Hepatocyte (in vitro differentiated cells): Measurements from ENCODE around the gene WDR1. TPM values are rescaled to one million over a fixed set of nuclear protein-coding genes. Genes with fewer than 3 reads are reported as not detected.

Experiments used
- DNase-seq: peaks from one replicate; pipeline ENCODE4 v3.0.0-alpha.2; 2016; ENCODE audit warnings: low spot score
- H2AFZ ChIP-seq: fragments of 200-600 bp; sonication (generic); 2 replicates; pipeline ENCODE4 v1.6.0; 2016; ENCODE audit warnings: antibody characterized with exemption, mild to moderate bottlenecking
- H3K27ac ChIP-seq: fragments of 200-600 bp; sonication (generic); 2 replicates; pipeline ENCODE4 v1.5.1; 2016; ENCODE audit warnings: mild to moderate bottlenecking
- H3K27me3 ChIP-seq: fragments of 200-600 bp; sonication (generic); 2 replicates; pipeline ENCODE4 v1.6.1; 2016
- H3K36me3 ChIP-seq: fragments of 200-600 bp; sonication (generic); replicated peaks from 2 replicates; pipeline ENCODE4 v1.5.1; 2016; ENCODE audit warnings: low read depth; ENCODE audit not compliant: insufficient read depth
- H3K4me1 ChIP-seq: fragments of 200-600 bp; sonication (generic); 2 replicates; pipeline ENCODE4 v1.5.1; 2016; ENCODE audit warnings: mild to moderate bottlenecking, moderate library complexity; ENCODE audit not compliant: insufficient read depth
- H3K4me2 ChIP-seq: fragments of 200-600 bp; sonication (generic); 2 replicates; pipeline ENCODE4 v1.6.0; 2016
- H3K4me3 ChIP-seq: fragments of 200-600 bp; sonication (generic); 2 replicates; pipeline ENCODE4 v1.5.1; 2016; ENCODE audit warnings: mild to moderate bottlenecking
- H3K79me2 ChIP-seq: fragments of 200-600 bp; sonication (generic); 2 replicates; pipeline ENCODE4 v1.6.0; 2017; ENCODE audit warnings: mild to moderate bottlenecking
- H3K9me2 ChIP-seq: fragments of 200-600 bp; sonication (generic); replicated peaks from 2 replicates; pipeline ENCODE4 v1.6.0; 2017; ENCODE audit warnings: mild to moderate bottlenecking; ENCODE audit not compliant: insufficient read depth
- H3K9me3 ChIP-seq: fragments of 200-600 bp; sonication (generic); 2 replicates; pipeline ENCODE4 v1.5.1; 2016; ENCODE audit warnings: low read depth, mild to moderate bottlenecking
- H4K20me1 ChIP-seq: fragments of 200-600 bp; sonication (generic); 2 replicates; pipeline ENCODE4 v1.6.0; 2016; ENCODE audit warnings: mild to moderate bottlenecking; ENCODE audit not compliant: insufficient read depth, poor library complexity, severe bottlenecking
- EZH2 ChIP-seq: fragments of 200-600 bp; sonication (generic); IDR thresholded peaks from 2 replicates; pipeline ENCODE4 v1.6.1; 2016; ENCODE audit warnings: antibody characterized with exemption, mild to moderate bottlenecking, borderline replicate concordance
- EZH2phosphoT487 ChIP-seq: fragments of 200-600 bp; sonication (generic); IDR thresholded peaks from one replicate; pipeline ENCODE4 v1.6.1; 2018; ENCODE audit warnings: antibody characterized with exemption, mild to moderate bottlenecking, low read depth, moderate library complexity; ENCODE audit not compliant: unreplicated experiment, severe bottlenecking
- WGBS: methylation state at CpG from one replicate; pipeline ENCODE4 v1.1.6; 2016; ENCODE audit warnings: low lambda C conversion rate; ENCODE audit errors: missing lambda C conversion rate; 5-methylcytosine and 5-hydroxymethylcytosine counted together
- polyA plus RNA-seq: library from polyadenylated mRNA; unstranded; fragments of >200 nt; fragmentation: Nextera tagmentation; extraction: Ambion mirVana; gene quantifications from 2 replicates; pipeline ENCODE4 v1.2.1, GENCODE V29; 2016
- total RNA-seq: library from RNA; depleted of rRNA; stranded (reverse); fragments of >200 nt; gene quantifications from 2 replicates; pipeline ENCODE4 v1.2.3, GENCODE V29; 2014
- TF ChIP-seq, protein P1 (sequence below): fragments of 200-600 bp; sonication (generic); IDR thresholded peaks from 2 replicates; pipeline ENCODE4 v1.5.1; 2016; ENCODE audit warnings: antibody characterized with exemption, mild to moderate bottlenecking; ENCODE audit not compliant: poor library complexity

WDR1 gene
- total and polyA plus RNA-seq, 2 experiments from 2014 or later, result 176 to 179 TPM

- no peaks in the 10 kb centered on the region for H3K9me3 ChIP-seq
- H4K20me1 ChIP-seq, result peaks cover 18% of the 10 kb centered on the region
- H3K4me1 ChIP-seq, result peaks cover 21% of the 10 kb centered on the region
- no peak overlapping the region for H3K4me3 ChIP-seq
- no peaks in the 10 kb centered on the region for H3K9me2 ChIP-seq
- WGBS, result 96% methylated on average over 23 of the region's 23 CpGs
- H2AFZ ChIP-seq, result no peak overlapping the region
- H3K27ac ChIP-seq, result no peak overlapping the region
- TF ChIP-seq, protein P1, sequence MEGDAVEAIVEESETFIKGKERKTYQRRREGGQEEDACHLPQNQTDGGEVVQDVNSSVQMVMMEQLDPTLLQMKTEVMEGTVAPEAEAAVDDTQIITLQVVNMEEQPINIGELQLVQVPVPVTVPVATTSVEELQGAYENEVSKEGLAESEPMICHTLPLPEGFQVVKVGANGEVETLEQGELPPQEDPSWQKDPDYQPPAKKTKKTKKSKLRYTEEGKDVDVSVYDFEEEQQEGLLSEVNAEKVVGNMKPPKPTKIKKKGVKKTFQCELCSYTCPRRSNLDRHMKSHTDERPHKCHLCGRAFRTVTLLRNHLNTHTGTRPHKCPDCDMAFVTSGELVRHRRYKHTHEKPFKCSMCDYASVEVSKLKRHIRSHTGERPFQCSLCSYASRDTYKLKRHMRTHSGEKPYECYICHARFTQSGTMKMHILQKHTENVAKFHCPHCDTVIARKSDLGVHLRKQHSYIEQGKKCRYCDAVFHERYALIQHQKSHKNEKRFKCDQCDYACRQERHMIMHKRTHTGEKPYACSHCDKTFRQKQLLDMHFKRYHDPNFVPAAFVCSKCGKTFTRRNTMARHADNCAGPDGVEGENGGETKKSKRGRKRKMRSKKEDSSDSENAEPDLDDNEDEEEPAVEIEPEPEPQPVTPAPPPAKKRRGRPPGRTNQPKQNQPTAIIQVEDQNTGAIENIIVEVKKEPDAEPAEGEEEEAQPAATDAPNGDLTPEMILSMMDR, result no peak
- no peak for TF ChIP-seq EZH2phosphoT487
- no peak for TF ChIP-seq EZH2
- H3K27me3 ChIP-seq, result no peaks in the 10 kb centered on the region
- peaks cover 19% of the 10 kb centered on the region for H3K79me2 ChIP-seq
- no peak overlapping the region for H3K4me2 ChIP-seq
- no peaks in the 10 kb centered on the region for H3K36me3 ChIP-seq
- DNase-seq, result no peak
Observed at GRCh38 chr4:10085828-10086505, 30.6 kb downstream of the WDR1 start.

GRCh38 chr4:10085386-10085785, 31.2 kb downstream of the WDR1 start:
- DNase-seq, result no peak
- Histone ChIP-seq H4K20me1 (peaks cover 13% of the 10 kb centered on the region), H3K9me3 (no peaks in the 10 kb centered on the region), H3K27ac (no peak overlapping the region), H2AFZ (no peak overlapping the region), H3K4me3 (no peak overlapping the region), H3K36me3 (no peaks in the 10 kb centered on the region), H3K27me3 (no peaks in the 10 kb centered on the region), H3K4me2 (no peak overlapping the region), H3K9me2 (no peaks in the 10 kb centered on the region), H3K4me1 (peaks cover 17% of the 10 kb centered on the region), H3K79me2 (peaks cover 13% of the 10 kb centered on the region)
- WGBS, result 95% methylated on average over 11 of the region's 11 CpGs
- no peak for TF ChIP-seq EZH2
- TF ChIP-seq, protein P1, result no peak

DNA sequence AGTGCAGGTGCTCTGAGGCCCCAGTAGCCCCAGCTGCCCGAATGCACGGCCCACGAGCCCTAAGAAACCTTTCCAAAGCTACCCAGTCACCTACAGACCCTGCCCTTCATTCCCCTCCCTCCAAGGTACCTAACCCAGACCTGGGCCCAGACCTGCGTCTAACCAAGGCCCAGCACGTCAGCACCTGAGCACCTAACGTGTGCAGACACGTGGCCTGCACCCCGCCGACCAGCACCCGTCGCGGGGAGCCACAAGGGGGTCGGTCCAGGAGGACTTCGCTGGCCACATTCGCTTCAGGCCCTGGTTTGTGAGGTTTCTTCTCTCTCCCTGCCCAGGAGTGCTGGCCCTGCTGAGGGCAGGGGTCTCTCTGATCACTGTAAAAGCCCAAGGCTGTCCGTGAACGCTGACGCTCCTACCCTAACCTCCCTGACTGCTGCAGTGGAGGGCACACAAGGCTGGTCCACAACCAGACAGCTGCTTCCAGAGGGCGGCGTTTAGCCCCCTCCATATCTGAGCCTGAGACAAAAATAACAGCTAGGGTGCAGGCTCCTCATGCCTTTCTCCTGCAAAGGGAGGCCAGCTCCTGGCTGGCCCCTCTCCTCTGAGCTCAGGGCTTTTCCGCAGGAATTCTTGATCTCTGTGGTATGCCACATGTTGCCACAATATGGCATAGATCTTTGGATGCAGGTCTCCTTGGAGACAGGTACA, 31.8 kb downstream of the WDR1 start:
- Histone ChIP-seq H3K9me3 (no peaks in the 10 kb centered on the region), H3K4me1 (peaks cover 11% of the 10 kb centered on the region), H3K36me3 (no peaks in the 10 kb centered on the region), H3K4me2 (no peak overlapping the region), H3K4me3 (no peak overlapping the region), H3K27me3 (no peaks in the 10 kb centered on the region), H3K27ac (no peak overlapping the region), H3K79me2 (peaks cover 8% of the 10 kb centered on the region), H3K9me2 (no peaks in the 10 kb centered on the region), H4K20me1 (peaks cover 9% of the 10 kb centered on the region), H2AFZ (no peak overlapping the region)
- TF ChIP-seq EZH2phosphoT487 (no peak), EZH2 (no peak)
- TF ChIP-seq, protein P1, result no peak
- no peak for DNase-seq
- 93% methylated on average over 21 of the region's 21 CpGs for WGBS
